CD4-positive, CD25-positive, alpha-beta regulatory T cell (primary cell): ENCODE data around the gene RAD51B. TPM values are rescaled to one million over a fixed set of nuclear protein-coding genes. Genes with fewer than 3 reads are reported as not detected.

Experiments used
- ATAC-seq, 2 donors: fragments of 150-1000 bp; cut with Tn5 transposase; one replicate each; pipeline ENCODE4 v1.10.0; 2021; ENCODE audit warnings: low read depth in 2 of 2, moderate number of reproducible peaks in 2 of 2, moderate library complexity in 1 of 2
- DNase-seq, 3 donors: peaks; one replicate each; pipeline versions ENCODE4 v3.0.0 to v3.0.0-alpha.2; 2012 to 2022; ENCODE audit warnings: mixed read lengths in 1 of 3
- H3K27ac ChIP-seq: one replicate; pipeline ENCODE4 v1.7.0; 2013; ENCODE audit warnings: mild to moderate bottlenecking, low read length; ENCODE audit not compliant: insufficient read depth, poor library complexity, severe bottlenecking
- H3K27me3 ChIP-seq: one replicate; pipeline ENCODE4 v1.7.0; 2013; ENCODE audit warnings: low read length; ENCODE audit not compliant: control insufficient read depth, insufficient read depth
- H3K36me3 ChIP-seq: one replicate; pipeline ENCODE4 v1.7.0; 2013; ENCODE audit warnings: mild to moderate bottlenecking, low read length, moderate library complexity; ENCODE audit not compliant: control insufficient read depth, insufficient read depth
- H3K4me1 ChIP-seq: 2 replicates; pipeline ENCODE4 v1.7.0; 2013; ENCODE audit warnings: mild to moderate bottlenecking, low read length; ENCODE audit not compliant: insufficient read depth, control insufficient read depth, poor library complexity, severe bottlenecking
- H3K4me3 ChIP-seq: one replicate; pipeline ENCODE4 v1.7.0; 2013; ENCODE audit warnings: low read depth, mild to moderate bottlenecking, low read length, moderate library complexity
- H3K9me3 ChIP-seq, 2 experiments: 1 replicate in 1 of 2; 2 replicates in 1 of 2; pipeline ENCODE4 v1.7.0; 2013; ENCODE audit warnings: low read length in 2 of 2, mild to moderate bottlenecking in 1 of 2, moderate library complexity in 1 of 2; ENCODE audit not compliant: control insufficient read depth in 2 of 2
- H3K27ac Mint-ChIP-seq, 3 donors: one replicate each; pipeline ENCODE4 v1.8.0; 2020 to 2022; ENCODE audit warnings: mild to moderate bottlenecking in 3 of 3, mixed read lengths in 3 of 3, moderate library complexity in 2 of 3
- H3K27me3 Mint-ChIP-seq: one replicate; pipeline ENCODE4 v1.8.0; 2022; ENCODE audit warnings: mild to moderate bottlenecking, mixed read lengths
- H3K36me3 Mint-ChIP-seq: one replicate; pipeline ENCODE4 v1.8.0; 2020; ENCODE audit warnings: mixed read lengths
- H3K4me1 Mint-ChIP-seq, 4 donors: one replicate each; pipeline ENCODE4 v1.8.0; 2020 to 2022; ENCODE audit warnings: mixed read lengths in 4 of 4, mild to moderate bottlenecking in 1 of 4
- H3K4me3 Mint-ChIP-seq, 4 donors: one replicate each; pipeline ENCODE4 v1.8.0; 2020 to 2022; ENCODE audit warnings: mild to moderate bottlenecking in 4 of 4, mixed read lengths in 4 of 4, moderate library complexity in 3 of 4
- H3K9me3 Mint-ChIP-seq, 7 donors: one replicate each; pipeline ENCODE4 v1.8.0; 2020 to 2022; ENCODE audit warnings: mixed read lengths in 7 of 7, mild to moderate bottlenecking in 3 of 7, moderate library complexity in 2 of 7
- polyA plus RNA-seq, 4 donors: library from polyadenylated mRNA; unstranded; fragments of 300-500 nt; fragmentation: Illumina TruSeq; gene quantifications; one replicate each; pipeline ENCODE4 v1.2.3, GENCODE V29; 2021
- total RNA-seq: library from RNA; stranded (reverse); gene quantifications from one replicate; pipeline ENCODE4 v1.2.3, GENCODE V29; 2022

RAD51B gene
- total and polyA plus RNA-seq, 5 donors from 2014 or later: 19.1 to 40.2 (median 28.1) TPM

- Histone ChIP-seq H3K36me3 (no peaks in the 10 kb centered on the region), H3K27ac (no peak overlapping the region), H3K27me3 (no peaks in the 10 kb centered on the region), H3K4me3 (no peak overlapping the region), H3K9me3 (no peaks in the 10 kb centered on the region), H3K4me1 (no peaks in the 10 kb centered on the region)
- Mint-ChIP-seq H3K36me3 (no peaks in the 10 kb centered on the region), H3K9me3 (no peaks in the 10 kb centered on the region), H3K27ac (peak overlapping the region in 1 of 3 donors; percentile 51), H3K4me3 (no peak overlapping the region), H3K27me3 (no peaks in the 10 kb centered on the region), H3K4me1 (peaks cover 0 to 9% (median 5%) of the 10 kb centered on the region in 4 donors)
- ATAC-seq (no peak), DNase-seq (no peak)
These were observed 38.3 kb downstream of the RAD51B start for GRCh38 chr14:67857778-67858350.

GRCh38 chr14:67859169-67859749 is 39.7 kb downstream of the RAD51B start:
- no peak overlapping the region for H3K4me3 Mint-ChIP-seq
- no peak overlapping the region for H3K4me3 ChIP-seq
- no peaks in the 10 kb centered on the region for H3K4me1 ChIP-seq
- no peaks in the 10 kb centered on the region for H3K27me3 Mint-ChIP-seq
- H3K9me3 ChIP-seq: no peaks in the 10 kb centered on the region
- H3K4me1 Mint-ChIP-seq: peaks cover 0 to 9% (median 5%) of the 10 kb centered on the region in 4 donors
- no peaks in the 10 kb centered on the region for H3K27me3 ChIP-seq
- H3K9me3 Mint-ChIP-seq: peaks cover 0 to 1% (median 0%) of the 10 kb centered on the region in 7 donors
- peaks cover 4% of the 10 kb centered on the region for H3K36me3 Mint-ChIP-seq
- H3K36me3 ChIP-seq: no peaks in the 10 kb centered on the region
- DNase-seq (no peak), ATAC-seq (no peak)
- H3K27ac ChIP-seq: no peak overlapping the region
- H3K27ac Mint-ChIP-seq: no peak overlapping the region

GRCh38 chr14:67863223-67863622 is 43.6 kb downstream of the RAD51B start:
- Histone ChIP-seq H3K4me1 (no peaks in the 10 kb centered on the region), H3K9me3 (no peaks in the 10 kb centered on the region), H3K36me3 (peaks cover 3% of the 10 kb centered on the region), H3K27ac (no peak overlapping the region), H3K27me3 (no peaks in the 10 kb centered on the region), H3K4me3 (no peak overlapping the region)
- ATAC-seq: no peak
- peaks cover 0 to 1% (median 0%) of the 10 kb centered on the region in 7 donors for H3K9me3 Mint-ChIP-seq
- H3K27ac Mint-ChIP-seq: peak overlapping the region in 1 of 3 donors; percentile 33
- no peak overlapping the region for H3K4me3 Mint-ChIP-seq
- no peaks in the 10 kb centered on the region for H3K27me3 Mint-ChIP-seq
- H3K36me3 Mint-ChIP-seq: peaks cover 27% of the 10 kb centered on the region
- DNase-seq: no peak
- H3K4me1 Mint-ChIP-seq: peaks cover 0 to 17% (median 10%) of the 10 kb centered on the region in 4 donors

- Histone ChIP-seq H3K36me3 (no peaks in the 10 kb centered on the region), H3K4me3 (no peak overlapping the region), H3K27me3 (no peaks in the 10 kb centered on the region), H3K4me1 (no peaks in the 10 kb centered on the region), H3K27ac (no peak overlapping the region), H3K9me3 (no peaks in the 10 kb centered on the region)
- ATAC-seq (no peak), DNase-seq (no peak)
- Mint-ChIP-seq H3K4me1 (no peaks in the 10 kb centered on the region), H3K27ac (no peak overlapping the region), H3K36me3 (no peaks in the 10 kb centered on the region), H3K4me3 (no peak overlapping the region), H3K27me3 (no peaks in the 10 kb centered on the region), H3K9me3 (no peaks in the 10 kb centered on the region)
These were observed 55.8 kb downstream of the RAD51B start for GRCh38 chr14:67875175-67876006.

GRCh38 chr14:67879026-67879425 is 59.4 kb downstream of the RAD51B start:
- DNase-seq (no peak), ATAC-seq (no peak)
- H3K27ac ChIP-seq: no peak overlapping the region
- H3K36me3 ChIP-seq: no peaks in the 10 kb centered on the region
- Mint-ChIP-seq H3K4me3 (no peak overlapping the region), H3K27ac (peak overlapping the region in 1 of 3 donors; percentile 20), H3K9me3 (no peaks in the 10 kb centered on the region), H3K4me1 (peaks cover 5 to 28% (median 14%) of the 10 kb centered on the region in 4 donors), H3K27me3 (no peaks in the 10 kb centered on the region), H3K36me3 (peaks cover 8% of the 10 kb centered on the region)
- H3K4me1 ChIP-seq: no peaks in the 10 kb centered on the region
- no peak overlapping the region for H3K4me3 ChIP-seq
- no peaks in the 10 kb centered on the region for H3K9me3 ChIP-seq
- H3K27me3 ChIP-seq: no peaks in the 10 kb centered on the region

GRCh38 chr14:67881225-67881624 is 61.6 kb downstream of the RAD51B start:
- Histone ChIP-seq H3K36me3 (no peaks in the 10 kb centered on the region), H3K4me3 (no peak overlapping the region), H3K9me3 (no peaks in the 10 kb centered on the region), H3K27ac (no peak overlapping the region), H3K4me1 (no peaks in the 10 kb centered on the region), H3K27me3 (no peaks in the 10 kb centered on the region)
- H3K36me3 Mint-ChIP-seq: peaks cover 8% of the 10 kb centered on the region
- peak in 1 of 2 donors; percentile 44 for ATAC-seq
- peak in 1 of 3 donors; percentile 25 for DNase-seq
- H3K4me1 Mint-ChIP-seq: peaks cover 5 to 28% (median 20%) of the 10 kb centered on the region in 4 donors
- H3K27me3 Mint-ChIP-seq: no peaks in the 10 kb centered on the region
- no peaks in the 10 kb centered on the region for H3K9me3 Mint-ChIP-seq
- H3K4me3 Mint-ChIP-seq: peak overlapping the region in 1 of 4 donors; percentile 11
- peak overlapping the region in 2 of 3 donors; percentile 21 to 82 for H3K27ac Mint-ChIP-seq

- Histone ChIP-seq H3K9me3 (no peaks in the 10 kb centered on the region), H3K27me3 (no peaks in the 10 kb centered on the region), H3K36me3 (no peaks in the 10 kb centered on the region), H3K4me3 (no peak overlapping the region), H3K4me1 (no peaks in the 10 kb centered on the region), H3K27ac (no peak overlapping the region)
- no peak overlapping the region for H3K27ac Mint-ChIP-seq
- H3K9me3 Mint-ChIP-seq: no peaks in the 10 kb centered on the region
- H3K4me3 Mint-ChIP-seq: no peak overlapping the region
- peaks cover 5 to 28% (median 20%) of the 10 kb centered on the region in 4 donors for H3K4me1 Mint-ChIP-seq
- no peak for ATAC-seq
- H3K27me3 Mint-ChIP-seq: no peaks in the 10 kb centered on the region
- DNase-seq: no peak
- H3K36me3 Mint-ChIP-seq: peaks cover 15% of the 10 kb centered on the region
These were observed 63.5 kb downstream of the RAD51B start for GRCh38 chr14:67882986-67883555.
